Frontal cortex (tissue), 4 donors: Measurements from ENCODE around the gene MAPKBP1. TPM values are rescaled to one million over a fixed set of nuclear protein-coding genes. Genes with fewer than 3 reads are reported as not detected.
"Not testable (repeated sequence)": the region's sequence is repeated elsewhere in the genome, so short reads cannot be mapped to it uniquely, and the experiment has no call there.

Source experiments
- DNase-seq, 2 donors: peaks; one replicate each; pipeline ENCODE4 v3.0.0; 2012; ENCODE audit warnings: low spot score in 2 of 2
- FAIRE-seq: peaks from 2 replicates; lab custom pipeline; 2012; peaks lifted over from hg19 to GRCh38; lab: Jason Lieb, UNC
- total RNA-seq: library from RNA; depleted of rRNA; stranded (reverse); fragments of >200 nt; gene quantifications from one replicate; pipeline ENCODE4 v1.2.3, GENCODE V29; 2014
- donor health status: control.
- donor health status: control.
- donor health status: control.

MAPKBP1 gene
- 31.4 TPM for total RNA-seq

DNA sequence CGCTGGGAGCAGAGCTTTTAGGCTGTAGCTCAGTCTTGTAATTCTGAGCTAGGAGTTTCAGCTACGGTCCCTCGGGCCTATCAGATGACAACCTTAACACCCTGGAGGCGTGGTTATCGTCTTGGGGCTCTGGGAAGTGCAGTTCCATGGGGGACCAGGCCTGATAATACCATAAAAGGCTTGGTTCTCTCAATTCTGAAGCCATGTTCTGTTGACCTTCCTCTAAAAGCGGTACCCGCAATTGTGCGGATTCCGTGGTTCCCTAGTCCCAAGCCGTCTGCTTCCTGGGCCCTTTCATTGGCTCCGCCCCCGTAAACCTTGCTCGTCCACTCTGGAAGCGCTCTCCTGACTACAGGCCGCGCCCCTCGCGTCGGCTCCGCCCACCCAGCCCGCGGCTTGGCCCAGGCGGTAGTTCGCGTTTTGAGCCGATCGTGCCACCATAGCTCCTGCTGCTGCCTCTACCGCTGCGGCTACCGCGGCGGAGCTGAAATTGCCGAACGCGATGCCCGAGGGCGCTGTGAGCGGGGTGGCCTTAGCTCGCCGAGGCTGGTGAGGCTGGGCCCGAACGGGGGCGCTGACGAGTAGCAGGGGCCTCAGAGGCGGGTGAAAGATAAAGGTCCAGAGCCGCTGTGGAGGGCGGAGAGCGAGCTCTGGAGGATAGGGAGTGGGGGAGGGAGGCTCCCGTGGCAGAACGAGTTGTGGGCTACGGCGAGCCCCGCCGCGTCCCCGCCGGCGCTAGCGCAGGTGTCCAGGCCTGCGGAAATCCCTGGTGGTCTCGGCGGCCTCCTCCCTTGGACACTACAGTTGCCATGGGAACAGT is at the start of gene MAPKBP1:
Gene MAPKBP1, plus strand, starts transcription at position 423 of the 820 bp plus-strand sequence. CDS start 792 bp downstream, outside the sequence.
- FAIRE-seq = no peak
- peak; percentile 87 to 93 for DNase-seq

GRCh38 chr15:41727143-41727542 is 47.1 kb upstream of the MAPKBP1 start:
- FAIRE-seq (no peak), DNase-seq (no peak)

DNA sequence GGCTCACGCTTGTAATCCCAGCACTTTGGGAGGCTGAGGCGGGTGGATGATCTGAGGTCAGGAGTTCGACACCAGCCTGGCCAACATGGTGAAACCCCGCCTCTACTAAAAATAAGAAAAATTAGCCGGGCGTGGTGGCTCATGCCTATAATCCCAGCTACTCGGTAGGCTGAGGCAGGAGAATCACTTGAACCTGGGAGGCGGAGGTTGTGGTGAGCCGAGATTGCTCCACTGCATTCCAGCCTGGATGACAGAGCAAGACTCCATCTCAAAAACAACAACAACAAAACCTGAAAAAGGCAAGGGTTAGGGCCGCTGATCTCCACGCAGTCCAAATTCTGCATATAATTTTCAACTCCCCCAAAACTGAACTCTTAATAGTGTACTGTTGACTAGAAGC is 46.2 kb upstream of the MAPKBP1 start:
- not testable (repeated sequence) for FAIRE-seq, DNase-seq

DNA sequence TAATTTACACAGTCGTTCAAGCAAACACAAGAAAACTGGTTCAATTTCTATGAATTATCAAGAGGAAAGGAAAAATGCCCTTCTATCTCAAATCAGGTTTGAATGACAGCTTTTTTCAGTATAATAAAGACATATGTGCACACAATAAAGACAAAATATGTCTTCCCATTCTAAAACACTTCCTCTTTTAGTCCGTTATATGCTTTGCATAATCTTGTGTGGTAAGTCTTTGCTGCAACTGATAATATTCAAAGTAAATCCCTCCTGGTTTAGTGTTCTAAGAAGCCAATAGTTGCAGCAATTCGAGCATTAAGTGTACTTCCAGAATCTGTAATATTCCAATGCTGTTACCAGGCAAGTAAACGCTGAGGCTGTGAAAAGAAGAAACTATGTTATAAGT is 43.7 kb upstream of the MAPKBP1 start:
- FAIRE-seq (no peak), DNase-seq (no peak)

DNA sequence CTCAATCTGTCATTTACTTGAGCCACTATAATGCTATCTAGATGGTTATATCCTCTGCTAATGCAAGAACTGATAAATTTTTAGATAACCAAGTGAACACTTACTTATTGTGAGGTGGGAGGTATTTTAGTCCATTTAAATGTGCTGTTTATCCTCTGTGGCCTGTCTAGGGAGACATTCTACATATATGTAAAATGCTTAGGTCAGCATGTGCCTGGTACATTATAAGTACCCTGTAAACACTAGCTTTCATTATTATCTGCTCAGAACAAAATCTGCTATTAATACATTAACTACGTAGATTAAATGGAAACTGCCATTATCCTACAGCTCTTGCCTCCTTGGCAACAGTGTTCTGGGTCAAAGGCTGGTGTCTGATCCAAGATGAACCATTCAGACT is 41.8 kb upstream of the MAPKBP1 start:
- FAIRE-seq (no peak), DNase-seq (no peak)

DNA sequence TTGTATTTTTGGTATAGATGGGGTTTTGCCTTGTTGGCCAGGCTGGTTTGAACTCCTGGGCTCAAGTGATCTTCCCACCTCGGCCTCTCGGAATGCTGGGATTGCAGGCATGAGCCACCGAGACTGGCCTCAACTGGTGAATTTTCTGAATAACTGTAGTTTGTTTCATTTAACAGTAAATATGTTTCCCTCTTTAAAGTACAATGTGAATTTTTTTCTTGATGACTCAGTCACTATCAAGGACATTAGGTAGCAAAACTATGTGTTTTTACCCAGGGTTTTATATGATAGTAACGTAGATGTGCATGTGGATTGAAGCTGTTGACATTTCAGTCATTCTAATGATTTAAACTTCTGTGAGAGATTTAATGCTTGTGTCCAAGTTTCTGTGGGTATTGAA is 40.2 kb upstream of the MAPKBP1 start:
- DNase-seq (no peak), FAIRE-seq (no peak)

GRCh38 chr15:41735046-41735445 is 39.2 kb upstream of the MAPKBP1 start:
- no peak for DNase-seq
- no peak for FAIRE-seq

- DNase-seq, FAIRE-seq: not testable (repeated sequence)
Observed at GRCh38 chr15:41735492-41735891, 38.8 kb upstream of the MAPKBP1 start.

DNA sequence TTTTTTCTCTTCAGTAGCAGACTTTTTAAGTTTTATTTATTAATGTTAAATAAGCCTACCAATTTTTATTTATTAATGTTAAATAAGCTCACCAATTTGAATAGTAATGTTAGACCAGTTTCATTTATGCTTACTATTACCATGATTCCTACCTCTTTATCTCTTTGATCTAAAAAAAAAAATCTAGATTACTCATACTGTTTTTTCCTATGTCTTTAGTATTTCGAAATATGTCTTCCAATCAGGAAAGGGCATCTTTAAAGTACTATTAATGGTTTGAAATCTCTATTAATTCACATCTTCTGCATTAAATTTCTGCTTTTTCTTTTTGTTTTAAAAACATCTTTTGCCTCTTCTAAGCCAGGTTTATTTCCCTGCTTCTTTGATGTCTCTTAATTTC is 27.5 kb upstream of the MAPKBP1 start:
- no peak for DNase-seq
- FAIRE-seq = no peak

DNA sequence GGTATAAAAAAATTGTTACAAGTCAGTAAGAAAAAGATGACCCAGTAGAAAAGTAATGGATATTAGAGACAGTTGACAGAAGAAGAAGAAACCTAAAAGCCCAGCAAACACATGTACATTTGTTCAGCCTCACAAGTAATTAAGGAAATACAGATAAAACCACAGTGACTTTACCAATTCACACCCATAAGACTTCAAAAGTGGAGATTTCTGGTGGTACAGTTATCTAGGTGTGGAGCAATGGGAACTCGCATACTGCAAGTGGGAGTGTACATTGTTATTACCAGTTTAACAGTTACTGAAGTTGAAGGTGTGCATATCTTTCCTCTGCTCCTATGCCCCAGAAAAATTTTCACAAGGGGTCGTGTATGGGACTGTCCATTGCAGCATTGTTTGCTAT is 18.1 kb upstream of the MAPKBP1 start:
- FAIRE-seq (no peak), DNase-seq (no peak)

GRCh38 chr15:41772720-41773331 is 1.5 kb upstream of the MAPKBP1 start:
- DNase-seq = peak; percentile 54 to 60
- no peak for FAIRE-seq

DNA sequence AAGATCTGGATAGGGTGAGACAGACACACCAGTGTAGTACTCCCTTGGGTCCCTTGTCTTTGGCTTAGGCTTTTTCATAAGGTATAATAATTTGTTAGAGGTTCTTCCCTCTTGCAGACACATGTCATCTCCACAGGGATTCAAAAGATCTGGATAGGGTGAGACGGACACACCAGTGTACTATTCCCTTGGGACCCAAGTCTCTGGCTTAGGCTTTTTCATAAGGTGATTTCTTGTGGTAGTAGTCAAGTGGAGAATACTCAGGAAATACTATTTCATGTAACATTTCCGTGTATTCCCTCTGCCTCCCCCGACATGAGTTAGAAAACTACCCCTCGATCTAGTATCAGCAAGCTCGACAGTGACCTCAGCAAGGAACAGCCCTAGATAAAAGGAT is 954 bp upstream of the MAPKBP1 start:
- FAIRE-seq (no peak), DNase-seq (no peak)

GRCh38 chr15:41773729-41774061 is 589 bp upstream of the MAPKBP1 start:
- DNase-seq (no peak), FAIRE-seq (no peak)

DNA sequence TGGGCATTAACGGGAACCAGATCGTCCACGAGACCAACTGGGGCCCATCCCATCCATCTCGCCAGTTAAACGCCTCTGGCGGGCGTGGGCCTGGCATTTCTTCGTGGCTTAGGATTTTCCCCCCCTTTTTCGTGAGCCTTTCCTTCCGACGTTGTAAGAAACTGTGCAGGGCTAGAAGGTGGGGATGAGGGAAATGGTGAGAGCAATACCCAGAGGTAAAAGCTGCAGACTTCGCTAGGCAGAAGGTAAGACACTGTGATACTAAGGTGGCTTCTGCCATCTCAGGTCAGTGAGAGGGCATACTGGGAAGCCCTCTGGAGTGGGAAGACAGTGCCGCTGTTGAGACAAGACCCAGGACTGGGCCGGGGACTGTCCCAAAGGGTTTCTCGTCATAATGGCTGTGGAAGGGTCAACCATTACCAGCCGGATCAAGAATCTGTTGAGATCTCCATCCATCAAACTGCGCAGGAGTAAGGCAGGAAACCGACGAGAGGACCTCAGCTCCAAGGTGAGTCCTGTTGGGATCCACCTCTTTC is 666 bp downstream of the MAPKBP1 start:
- FAIRE-seq (no peak), DNase-seq (no peak)

- DNase-seq = no peak
- no peak for FAIRE-seq
Observed at GRCh38 chr15:41775651-41776050, 1.4 kb downstream of the MAPKBP1 start.

GRCh38 chr15:41777421-41777973 is 3.2 kb downstream of the MAPKBP1 start:
- DNase-seq (no peak), FAIRE-seq (no peak)

DNA sequence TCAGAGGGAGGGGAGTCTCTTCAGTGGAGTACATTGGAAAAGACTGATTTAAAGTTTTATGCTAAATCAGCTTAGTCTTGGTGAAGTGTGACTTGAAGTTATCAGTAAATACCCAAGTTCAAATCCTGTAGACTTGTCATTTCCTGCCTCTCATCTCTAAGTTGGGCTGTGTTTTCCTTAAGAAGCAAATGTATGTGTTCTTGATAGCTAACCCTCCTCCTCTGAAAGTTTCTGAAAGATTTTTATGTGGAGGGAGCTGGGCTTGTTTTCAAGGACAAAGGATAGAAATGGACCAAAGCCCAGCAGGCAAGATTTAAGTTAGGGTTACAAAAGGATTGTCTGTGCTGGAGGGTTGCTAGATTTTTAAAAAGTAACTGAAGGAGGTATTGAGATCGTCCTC is 4.2 kb downstream of the MAPKBP1 start:
- DNase-seq (no peak), FAIRE-seq (no peak)

- FAIRE-seq = no peak
- no peak for DNase-seq
Observed at GRCh38 chr15:41779662-41780157, 5.4 kb downstream of the MAPKBP1 start.

DNA sequence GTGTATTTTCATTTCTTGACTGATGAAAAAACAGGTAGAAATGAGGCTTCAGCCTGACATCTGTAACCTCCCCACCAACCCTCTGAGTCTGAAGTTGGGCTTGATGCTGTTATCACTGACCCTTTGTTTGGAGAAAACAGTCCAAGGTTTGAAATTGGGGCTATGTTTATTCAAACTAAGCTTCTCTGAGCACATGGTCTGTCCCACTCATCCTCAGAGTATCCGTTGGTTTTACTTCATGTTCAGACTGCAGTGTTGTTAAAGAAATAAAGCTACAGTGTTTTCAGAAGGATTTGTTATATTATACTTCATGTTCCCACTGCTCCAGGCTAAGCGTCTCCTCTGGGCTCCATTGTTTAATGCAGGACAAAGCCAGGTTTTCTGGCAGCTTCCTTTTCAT is 6.0 kb downstream of the MAPKBP1 start:
- no peak for DNase-seq
- FAIRE-seq = no peak

DNA sequence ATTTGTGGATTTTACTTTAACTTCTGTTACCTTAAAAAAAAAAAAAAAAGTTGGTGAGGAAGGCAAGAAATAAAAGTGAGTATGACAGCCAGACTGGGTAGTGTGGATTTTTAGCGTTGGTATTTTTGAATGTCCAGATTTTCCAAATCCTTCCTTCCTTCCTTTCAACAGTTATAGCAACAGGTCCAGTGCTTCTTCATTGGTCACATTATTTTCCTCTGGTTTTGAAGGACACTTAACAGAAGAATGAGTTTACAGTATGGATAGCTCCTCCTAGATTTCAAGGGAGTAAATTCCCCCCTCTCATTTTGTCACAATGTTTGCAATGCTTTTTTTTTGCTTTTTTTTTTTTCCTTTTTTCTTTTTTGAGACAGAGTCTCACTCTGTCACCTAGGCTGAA is 6.4 kb downstream of the MAPKBP1 start:
- FAIRE-seq = no peak

More for the DNA sequence above, 6.4 kb downstream of the MAPKBP1 start:
- DNase-seq = no peak
